Measurements from ENCODE around the gene EIPR1. TPM values are rescaled to one million over a fixed set of nuclear protein-coding genes. Genes with fewer than 3 reads are reported as not detected.

The EIPR1 gene
- total and polyA plus RNA-seq, 10 of the 15 experiments (the other 5 are each of a cell fraction or from before 2014, with no cell fraction given) = 23.6 to 61.2 (median 42.2) TPM

DNA sequence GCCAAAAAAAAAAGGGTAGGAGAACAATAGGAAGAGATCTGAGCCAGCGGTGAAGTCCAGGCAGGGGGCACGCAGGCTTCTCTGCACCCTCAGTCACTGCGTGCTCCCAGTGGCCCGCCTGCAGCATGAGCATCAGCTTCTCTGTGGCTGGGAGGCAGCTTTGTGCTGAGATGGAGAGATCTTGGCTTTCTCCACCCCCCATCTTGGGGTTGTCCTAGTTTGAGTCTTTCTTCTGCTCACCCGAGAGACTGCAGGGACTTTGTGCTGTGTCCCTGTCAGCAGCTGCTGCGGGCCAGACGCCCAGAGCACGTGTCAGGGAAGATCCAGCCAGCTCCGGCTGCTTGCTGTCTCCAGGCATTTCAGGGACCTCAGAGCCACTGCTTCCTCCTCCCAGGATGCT, 22.2 kb upstream of the EIPR1 start:
- peaks cover 15% of the 10 kb centered on the region; the same call in 2 of the 3 replicates for H3K9me3 ChIP-seq (replicated peaks; ENCODE audit: control insufficient read depth, insufficient read depth, low read length)
- RAD21 ChIA-PET (ENCODE audit: unreplicated experiment) = no interaction called here
- SMC1A ChIA-PET (ENCODE audit: uncharacterized antibody, unreplicated experiment) = no interaction called here
- no TSS peak for BruUV-seq (replicated peaks)
- DNase-seq (ENCODE audit: low read depth, low spot score) (no peak), FAIRE-seq (no peak), ATAC-seq (no peak)
- no peak overlapping the region for H3K9ac ChIP-seq (ENCODE audit: control insufficient read depth, insufficient read depth, low read length)
- in situ Hi-C loops (cut with MboI) = no loop called here
- POLR2A ChIA-PET = no interaction called here
- no peaks in the 10 kb centered on the region for H4K20me1 ChIP-seq (ENCODE audit: control insufficient read depth, insufficient read depth)
- no peak overlapping the region for H3K4me2 ChIP-seq (ENCODE audit: control insufficient read depth, insufficient read depth)
- intact Hi-C loops (cut with micrococcal nuclease; ENCODE audit: unreplicated experiment) = no loop called here
- H3K4me3 ChIP-seq = no peak overlapping the region
- WGBS (ENCODE audit: insufficient coverage, insufficient replicate concordance, low lambda C conversion rate, missing lambda C conversion rate) = 97% methylated on average over 9 of the region's 9 CpGs
- CTCF ChIA-PET = no interaction called here
- H3K27ac ChIP-seq (ENCODE audit: control insufficient read depth, insufficient read depth) = no peak overlapping the region
- peaks cover 7% of the 10 kb centered on the region for H3K79me2 ChIP-seq (ENCODE audit: control insufficient read depth, insufficient read depth, low read length)
- H2AFZ ChIP-seq (ENCODE audit: control insufficient read depth, low read depth, low read length) = no peak overlapping the region
- H3K27me3 ChIP-seq (replicated peaks in 1 of 2; ENCODE audit: control insufficient read depth in 2 of 2, insufficient read depth in 2 of 2, low read length in 1 of 2) = no peaks in the 10 kb centered on the region
- peaks cover 6 to 9% of the 10 kb centered on the region in 2 experiments for H3K36me3 ChIP-seq (ENCODE audit: control insufficient read depth in 2 of 2, insufficient read depth in 2 of 2, low read length in 1 of 2)
- peaks cover 18% of the 10 kb centered on the region for H3K4me1 ChIP-seq (ENCODE audit: control insufficient read depth, insufficient read depth, low read length)
- TF ChIP-seq HSF1 (IDR thresholded peaks at IDR 0.05; ENCODE audit: low read depth, low read length) (no peak), NFXL1 (IDR thresholded peaks at IDR 0.05; ENCODE audit: borderline replicate concordance) (no peak), ZNF207 (IDR thresholded peaks at IDR 0.05; ENCODE audit: borderline replicate concordance) (no peak), CUX1 (IDR thresholded peaks at IDR 0.05; ENCODE audit: insufficient replicate concordance, low read depth, low read length) (no peak), POLR2AphosphoS5 (IDR thresholded peaks at IDR 0.05; ENCODE audit: low read length) (no peak), HCFC1 (IDR thresholded peaks at IDR 0.05; ENCODE audit: low read length) (no peak), STAT1 (conservative IDR thresholded peaks at IDR 0.05) (no peak), IRF4 (IDR thresholded peaks at IDR 0.05; ENCODE audit: low read depth, low read length) (no peak)
- TF ChIP-seq, protein P1, sequence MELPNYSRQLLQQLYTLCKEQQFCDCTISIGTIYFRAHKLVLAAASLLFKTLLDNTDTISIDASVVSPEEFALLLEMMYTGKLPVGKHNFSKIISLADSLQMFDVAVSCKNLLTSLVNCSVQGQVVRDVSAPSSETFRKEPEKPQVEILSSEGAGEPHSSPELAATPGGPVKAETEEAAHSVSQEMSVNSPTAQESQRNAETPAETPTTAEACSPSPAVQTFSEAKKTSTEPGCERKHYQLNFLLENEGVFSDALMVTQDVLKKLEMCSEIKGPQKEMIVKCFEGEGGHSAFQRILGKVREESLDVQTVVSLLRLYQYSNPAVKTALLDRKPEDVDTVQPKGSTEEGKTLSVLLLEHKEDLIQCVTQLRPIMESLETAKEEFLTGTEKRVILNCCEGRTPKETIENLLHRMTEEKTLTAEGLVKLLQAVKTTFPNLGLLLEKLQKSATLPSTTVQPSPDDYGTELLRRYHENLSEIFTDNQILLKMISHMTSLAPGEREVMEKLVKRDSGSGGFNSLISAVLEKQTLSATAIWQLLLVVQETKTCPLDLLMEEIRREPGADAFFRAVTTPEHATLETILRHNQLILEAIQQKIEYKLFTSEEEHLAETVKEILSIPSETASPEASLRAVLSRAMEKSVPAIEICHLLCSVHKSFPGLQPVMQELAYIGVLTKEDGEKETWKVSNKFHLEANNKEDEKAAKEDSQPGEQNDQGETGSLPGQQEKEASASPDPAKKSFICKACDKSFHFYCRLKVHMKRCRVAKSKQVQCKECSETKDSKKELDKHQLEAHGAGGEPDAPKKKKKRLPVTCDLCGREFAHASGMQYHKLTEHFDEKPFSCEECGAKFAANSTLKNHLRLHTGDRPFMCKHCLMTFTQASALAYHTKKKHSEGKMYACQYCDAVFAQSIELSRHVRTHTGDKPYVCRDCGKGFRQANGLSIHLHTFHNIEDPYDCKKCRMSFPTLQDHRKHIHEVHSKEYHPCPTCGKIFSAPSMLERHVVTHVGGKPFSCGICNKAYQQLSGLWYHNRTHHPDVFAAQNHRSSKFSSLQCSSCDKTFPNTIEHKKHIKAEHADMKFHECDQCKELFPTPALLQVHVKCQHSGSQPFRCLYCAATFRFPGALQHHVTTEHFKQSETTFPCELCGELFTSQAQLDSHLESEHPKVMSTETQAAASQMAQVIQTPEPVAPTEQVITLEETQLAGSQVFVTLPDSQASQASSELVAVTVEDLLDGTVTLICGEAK (IDR thresholded peaks at IDR 0.05; ENCODE audit: borderline replicate concordance) = no peak
- TF ChIP-seq, protein P2, sequence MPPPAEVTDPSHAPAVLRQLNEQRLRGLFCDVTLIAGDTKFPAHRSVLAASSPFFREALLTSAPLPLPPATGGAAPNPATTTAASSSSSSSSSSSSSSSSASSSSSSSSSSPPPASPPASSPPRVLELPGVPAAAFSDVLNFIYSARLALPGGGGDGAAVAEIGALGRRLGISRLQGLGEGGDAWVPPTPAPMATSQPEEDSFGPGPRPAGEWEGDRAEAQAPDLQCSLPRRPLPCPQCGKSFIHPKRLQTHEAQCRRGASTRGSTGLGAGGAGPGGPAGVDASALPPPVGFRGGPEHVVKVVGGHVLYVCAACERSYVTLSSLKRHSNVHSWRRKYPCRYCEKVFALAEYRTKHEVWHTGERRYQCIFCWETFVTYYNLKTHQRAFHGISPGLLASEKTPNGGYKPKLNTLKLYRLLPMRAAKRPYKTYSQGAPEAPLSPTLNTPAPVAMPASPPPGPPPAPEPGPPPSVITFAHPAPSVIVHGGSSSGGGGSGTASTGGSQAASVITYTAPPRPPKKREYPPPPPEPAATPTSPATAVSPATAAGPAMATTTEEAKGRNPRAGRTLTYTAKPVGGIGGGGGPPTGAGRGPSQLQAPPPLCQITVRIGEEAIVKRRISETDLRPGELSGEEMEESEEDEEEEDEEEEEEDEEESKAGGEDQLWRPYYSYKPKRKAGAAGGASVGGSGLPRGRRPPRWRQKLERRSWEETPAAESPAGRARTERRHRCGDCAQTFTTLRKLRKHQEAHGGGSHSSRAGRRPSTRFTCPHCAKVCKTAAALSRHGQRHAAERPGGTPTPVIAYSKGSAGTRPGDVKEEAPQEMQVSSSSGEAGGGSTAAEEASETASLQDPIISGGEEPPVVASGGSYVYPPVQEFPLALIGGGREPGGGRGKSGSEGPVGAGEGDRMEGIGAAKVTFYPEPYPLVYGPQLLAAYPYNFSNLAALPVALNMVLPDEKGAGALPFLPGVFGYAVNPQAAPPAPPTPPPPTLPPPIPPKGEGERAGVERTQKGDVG (CRISPR knock-in tag; IDR thresholded peaks at IDR 0.05) = no peak
